ENCODE data around the gene TRIM54. TPM values are rescaled to one million over a fixed set of nuclear protein-coding genes. Genes with fewer than 3 reads are reported as not detected.

TRIM54 gene
- total and polyA plus RNA-seq, 2 of the 4 experiments (the other 2 are of a cell fraction), result 0.15 TPM; not detected in 1

DNA sequence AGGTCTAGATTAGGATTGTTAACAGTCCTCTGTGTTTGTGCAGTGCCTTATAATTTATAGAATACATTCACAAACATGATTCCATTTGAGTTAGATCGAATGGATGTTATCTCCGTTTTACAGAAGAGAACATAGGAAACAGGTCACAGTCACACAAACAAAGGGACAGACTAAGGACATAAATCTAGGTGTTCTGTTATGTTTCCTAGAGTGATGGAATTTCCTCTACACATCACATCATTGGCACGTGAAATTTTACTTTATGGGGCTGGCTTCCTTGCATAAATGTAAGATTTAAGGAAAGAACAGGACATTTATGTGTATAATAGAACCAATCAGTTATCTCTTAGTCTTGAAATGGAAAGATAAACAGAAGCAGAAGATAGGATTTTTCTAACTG lies 6.4 kb downstream of the TRIM54 start:
- peaks cover 6% of the 10 kb centered on the region for H3K4me1 ChIP-seq (ENCODE audit: control insufficient read depth, insufficient read depth, low read length)
- intact Hi-C loops (cut with micrococcal nuclease), result no loop called here
- POLR2A ChIA-PET (ENCODE audit: unreplicated experiment), result no interaction called here

More for the DNA sequence above, 6.4 kb downstream of the TRIM54 start:
- Histone ChIP-seq H3K27ac (ENCODE audit: insufficient read depth, low read length) (no peak overlapping the region), H4K8ac (ENCODE audit: low read depth in 2 of 2, low read length in 2 of 2) (no peak overlapping the region), H3K9me1 (ENCODE audit: insufficient read depth, low read length) (peaks cover 4% of the 10 kb centered on the region), H3K4me3 (ENCODE audit: insufficient read depth, low read depth, low read length) (no peak overlapping the region), H3K14ac (replicated peaks; ENCODE audit: low read depth, low read length) (no peak overlapping the region), H2BK120ac (ENCODE audit: low read depth, low read length) (no peak overlapping the region), H4K20me1 (ENCODE audit: insufficient read depth, low read length) (no peaks in the 10 kb centered on the region; the same call in 1 of the 2 replicates), H3K36me3 (ENCODE audit: control insufficient read depth, insufficient read depth, low read length) (no peaks in the 10 kb centered on the region), H3K27me3 (ENCODE audit: control insufficient read depth, insufficient read depth, low read length) (peaks cover 10% of the 10 kb centered on the region), H3K18ac (ENCODE audit: low read depth, low read length) (no peak overlapping the region), H3K9me3 (ENCODE audit: control insufficient read depth, insufficient read depth, low read length) (no peaks in the 10 kb centered on the region), H3K4me2 (ENCODE audit: low read depth, low read length) (no peak overlapping the region), H2BK15ac (ENCODE audit: low read depth, low read length) (no peak overlapping the region), H2BK20ac (ENCODE audit: low read depth, low read length) (no peak overlapping the region), H2AK5ac (ENCODE audit: low read depth, low read length) (no peak overlapping the region), H2AK9ac (replicated peaks; ENCODE audit: low read depth, low read length, poor library complexity) (no peak overlapping the region), H4K91ac (ENCODE audit: insufficient read depth, low read depth, low read length) (no peak overlapping the region), H2AFZ (replicated peaks; ENCODE audit: low read length, poor library complexity) (no peak overlapping the region), H3K9ac (ENCODE audit: low read depth, low read length) (no peak overlapping the region), H3K56ac (ENCODE audit: extremely low read depth, insufficient read depth, low read length) (no peak overlapping the region), H4K5ac (ENCODE audit: low read depth, low read length) (no peak overlapping the region), H3K23ac (ENCODE audit: low read depth, low read length) (no peak overlapping the region), H2BK5ac (ENCODE audit: low read depth, low read length, poor library complexity, severe bottlenecking) (no peak overlapping the region), H3K4ac (ENCODE audit: low read depth, low read length) (no peak overlapping the region), H3K79me1 (ENCODE audit: low read depth in 1 of 2, low read length in 2 of 2) (no peaks in the 10 kb centered on the region)
- in situ Hi-C loops (cut with MboI; ENCODE audit: low sequenced_read_pairs) (no loop called here), dilution Hi-C loops (cut with HindIII; ENCODE audit: low sequenced_read_pairs, unreplicated experiment) (no loop called here)
- no TSS peak for BruUV-seq (replicated peaks)
- peak; percentile 40; the same call in 1 of the 2 replicates for ATAC-seq (ENCODE audit: low read depth)
- TF ChIP-seq MAFK (IDR thresholded peaks at IDR 0.05; ENCODE audit: low read depth, low read length) (no peak), RAD21 (IDR thresholded peaks at IDR 0.05; ENCODE audit: low read length) (no peak), MAZ (IDR thresholded peaks at IDR 0.05; ENCODE audit: borderline replicate concordance, low read depth, low read length) (no peak), BHLHE40 (IDR thresholded peaks at IDR 0.05; ENCODE audit: low read depth, low read length) (no peak), SMC3 (IDR thresholded peaks at IDR 0.05; ENCODE audit: low read depth, low read length) (no peak), CHD1 (IDR thresholded peaks at IDR 0.05; ENCODE audit: low read depth, low read length) (no peak)
- TF ChIP-seq, protein P1, sequence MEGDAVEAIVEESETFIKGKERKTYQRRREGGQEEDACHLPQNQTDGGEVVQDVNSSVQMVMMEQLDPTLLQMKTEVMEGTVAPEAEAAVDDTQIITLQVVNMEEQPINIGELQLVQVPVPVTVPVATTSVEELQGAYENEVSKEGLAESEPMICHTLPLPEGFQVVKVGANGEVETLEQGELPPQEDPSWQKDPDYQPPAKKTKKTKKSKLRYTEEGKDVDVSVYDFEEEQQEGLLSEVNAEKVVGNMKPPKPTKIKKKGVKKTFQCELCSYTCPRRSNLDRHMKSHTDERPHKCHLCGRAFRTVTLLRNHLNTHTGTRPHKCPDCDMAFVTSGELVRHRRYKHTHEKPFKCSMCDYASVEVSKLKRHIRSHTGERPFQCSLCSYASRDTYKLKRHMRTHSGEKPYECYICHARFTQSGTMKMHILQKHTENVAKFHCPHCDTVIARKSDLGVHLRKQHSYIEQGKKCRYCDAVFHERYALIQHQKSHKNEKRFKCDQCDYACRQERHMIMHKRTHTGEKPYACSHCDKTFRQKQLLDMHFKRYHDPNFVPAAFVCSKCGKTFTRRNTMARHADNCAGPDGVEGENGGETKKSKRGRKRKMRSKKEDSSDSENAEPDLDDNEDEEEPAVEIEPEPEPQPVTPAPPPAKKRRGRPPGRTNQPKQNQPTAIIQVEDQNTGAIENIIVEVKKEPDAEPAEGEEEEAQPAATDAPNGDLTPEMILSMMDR (conservative IDR thresholded peaks at IDR 0.05; ENCODE audit: low read depth, low read length), result no peak
- TF ChIP-seq, protein P2, sequence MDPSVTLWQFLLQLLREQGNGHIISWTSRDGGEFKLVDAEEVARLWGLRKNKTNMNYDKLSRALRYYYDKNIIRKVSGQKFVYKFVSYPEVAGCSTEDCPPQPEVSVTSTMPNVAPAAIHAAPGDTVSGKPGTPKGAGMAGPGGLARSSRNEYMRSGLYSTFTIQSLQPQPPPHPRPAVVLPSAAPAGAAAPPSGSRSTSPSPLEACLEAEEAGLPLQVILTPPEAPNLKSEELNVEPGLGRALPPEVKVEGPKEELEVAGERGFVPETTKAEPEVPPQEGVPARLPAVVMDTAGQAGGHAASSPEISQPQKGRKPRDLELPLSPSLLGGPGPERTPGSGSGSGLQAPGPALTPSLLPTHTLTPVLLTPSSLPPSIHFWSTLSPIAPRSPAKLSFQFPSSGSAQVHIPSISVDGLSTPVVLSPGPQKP (IDR thresholded peaks at IDR 0.05; ENCODE audit: borderline replicate concordance, low read depth, low read length), result no peak
- CTCF ChIA-PET, result interaction anchor here (1.0 to 1.7 kb wide), 2 partner anchors 9 to 14 kb away, joined by 3 to 4 read pairs; no protein-coding TSS in a partner anchor
- no CpG with 5 or more reads among the region's 3 CpGs for WGBS, 2 experiments (ENCODE audit: extremely low coverage in 2 of 2, insufficient read length in 1 of 2)
- no peak for DNase-seq

Data from IMR-90 (cell line).